Measurements from ENCODE around the gene C16orf54.
"Not testable (repeated sequence)": the region's sequence is repeated elsewhere in the genome, so short reads cannot be mapped to it uniquely, and the experiment has no call there.

The C16orf54 gene, protein sequence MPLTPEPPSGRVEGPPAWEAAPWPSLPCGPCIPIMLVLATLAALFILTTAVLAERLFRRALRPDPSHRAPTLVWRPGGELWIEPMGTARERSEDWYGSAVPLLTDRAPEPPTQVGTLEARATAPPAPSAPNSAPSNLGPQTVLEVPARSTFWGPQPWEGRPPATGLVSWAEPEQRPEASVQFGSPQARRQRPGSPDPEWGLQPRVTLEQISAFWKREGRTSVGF

GRCh38 chr16:29745853-29746345 is at the start of gene C16orf54:
Gene C16orf54, minus strand, starts transcription at chr16:29745990. Its CDS starts 1,039 bp downstream, at chr16:29744951.
- in situ Hi-C loops (cut with MboI; ENCODE audit: low sequenced_read_pairs): no loop called here

- in situ Hi-C loops (cut with MboI; ENCODE audit: low sequenced_read_pairs): no loop called here
Measured at GRCh38 chr16:29794231-29794710, 48.5 kb upstream of the C16orf54 start.

DNA sequence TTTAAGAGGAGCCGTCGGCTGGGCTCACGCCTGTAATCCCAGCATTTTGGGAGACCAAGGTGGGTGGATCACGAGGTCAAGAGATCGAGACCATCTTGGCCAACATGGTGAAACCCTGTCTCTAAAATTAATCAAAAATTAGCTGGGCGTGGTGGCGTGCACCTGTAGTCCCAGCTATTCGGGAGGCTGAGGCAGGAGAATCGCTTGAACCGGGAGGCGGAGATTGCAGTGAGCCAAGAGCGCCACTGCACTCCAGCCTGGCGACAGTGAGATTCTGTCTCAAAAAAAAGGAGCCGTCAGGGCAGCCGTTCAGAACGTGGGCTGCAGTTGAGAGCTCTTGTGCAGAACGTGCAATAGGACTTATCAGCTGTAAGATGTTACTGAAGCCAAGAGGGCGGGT is 47.4 kb upstream of the C16orf54 start:
- in situ Hi-C loops (cut with MboI; ENCODE audit: low sequenced_read_pairs): not testable (repeated sequence)

DNA sequence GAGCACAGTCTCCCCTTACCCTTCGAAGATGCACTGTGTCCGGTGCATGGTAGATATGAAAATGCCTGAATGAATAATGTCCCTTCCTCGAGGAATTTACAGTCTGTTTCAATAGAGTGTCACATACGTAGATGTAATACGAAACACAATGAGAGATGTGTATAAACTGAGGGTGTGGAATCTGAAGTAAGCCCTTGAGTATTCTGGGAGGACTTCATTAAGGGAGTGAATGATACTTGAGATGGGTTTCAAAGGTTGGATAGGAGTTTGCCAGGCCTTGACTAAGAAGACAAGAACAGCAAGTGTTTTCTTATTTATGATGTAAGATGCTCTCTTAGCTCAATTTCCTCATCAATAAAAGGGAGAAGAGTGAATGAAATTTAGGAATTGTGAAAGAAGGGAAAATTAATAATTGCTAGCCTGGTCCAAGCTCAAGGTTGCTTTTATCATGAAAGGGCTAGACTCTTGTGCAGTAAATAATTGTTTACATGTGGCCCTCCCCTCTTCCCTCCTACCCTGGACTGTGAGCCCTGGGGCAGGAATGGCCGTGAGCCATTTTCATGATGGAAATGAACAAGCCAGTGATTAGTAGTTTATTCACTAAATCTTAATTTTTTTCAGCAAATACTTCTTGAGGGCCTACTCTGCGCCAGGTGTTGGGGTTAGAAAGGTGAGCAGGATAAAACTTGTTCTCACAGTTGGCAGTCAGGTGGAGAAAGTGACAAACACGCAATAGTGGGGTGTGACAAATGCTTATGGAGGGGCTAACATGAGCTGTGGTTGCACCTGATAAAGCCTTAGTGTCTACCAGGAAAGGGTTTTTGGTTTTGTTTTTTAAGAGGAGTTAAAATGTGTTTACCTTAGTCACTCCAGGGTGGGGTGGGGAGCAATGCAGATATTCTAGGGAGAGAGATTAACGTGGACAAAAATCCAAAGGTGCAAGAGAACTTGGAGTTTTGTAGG is 46.3 kb upstream of the C16orf54 start:
- in situ Hi-C loops (cut with MboI; ENCODE audit: low sequenced_read_pairs): no loop called here

DNA sequence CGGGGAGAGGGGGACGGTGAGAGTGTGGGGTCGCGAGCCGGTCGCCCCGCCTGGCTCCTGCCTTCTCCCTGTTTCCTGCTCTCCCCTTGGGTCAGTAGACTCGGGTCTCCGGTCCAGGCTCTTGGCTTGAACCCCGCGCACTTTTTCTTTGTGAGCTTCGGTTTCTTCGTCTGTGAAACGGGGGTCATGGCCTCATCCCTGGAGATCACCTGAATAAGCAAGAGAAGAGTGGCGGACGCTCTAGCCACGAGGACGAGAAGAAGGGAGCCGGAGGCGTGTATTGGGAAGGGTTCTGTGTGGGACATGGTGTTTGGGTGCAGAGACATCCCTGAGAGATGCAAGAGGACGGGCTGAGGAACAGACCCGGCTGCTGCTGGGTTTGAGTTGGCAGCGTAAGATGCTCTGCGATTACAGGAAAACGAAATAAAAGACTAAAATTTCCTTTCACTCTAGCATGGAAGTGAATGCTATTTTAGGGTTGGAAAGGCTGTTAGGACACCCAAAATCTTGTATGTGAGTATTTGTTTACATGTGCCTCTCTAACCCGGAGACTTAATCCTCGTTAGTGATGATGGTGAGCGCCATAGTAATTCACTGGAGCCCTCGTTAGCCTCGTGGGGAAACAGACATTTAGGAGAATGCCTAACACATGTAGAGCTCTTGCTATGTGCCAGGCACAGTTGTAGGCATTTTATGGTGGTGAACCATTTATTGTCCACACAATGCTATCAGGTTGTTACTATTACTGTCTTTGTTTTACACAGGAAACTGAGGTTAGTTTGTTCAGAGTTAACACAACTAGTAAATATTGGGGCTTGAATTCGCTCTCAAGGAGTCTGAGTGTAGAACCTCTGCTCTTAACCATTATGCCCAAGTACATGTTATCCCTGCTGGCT is 45.4 kb upstream of the C16orf54 start:
- in situ Hi-C loops (cut with MboI; ENCODE audit: low sequenced_read_pairs): no loop called here

DNA sequence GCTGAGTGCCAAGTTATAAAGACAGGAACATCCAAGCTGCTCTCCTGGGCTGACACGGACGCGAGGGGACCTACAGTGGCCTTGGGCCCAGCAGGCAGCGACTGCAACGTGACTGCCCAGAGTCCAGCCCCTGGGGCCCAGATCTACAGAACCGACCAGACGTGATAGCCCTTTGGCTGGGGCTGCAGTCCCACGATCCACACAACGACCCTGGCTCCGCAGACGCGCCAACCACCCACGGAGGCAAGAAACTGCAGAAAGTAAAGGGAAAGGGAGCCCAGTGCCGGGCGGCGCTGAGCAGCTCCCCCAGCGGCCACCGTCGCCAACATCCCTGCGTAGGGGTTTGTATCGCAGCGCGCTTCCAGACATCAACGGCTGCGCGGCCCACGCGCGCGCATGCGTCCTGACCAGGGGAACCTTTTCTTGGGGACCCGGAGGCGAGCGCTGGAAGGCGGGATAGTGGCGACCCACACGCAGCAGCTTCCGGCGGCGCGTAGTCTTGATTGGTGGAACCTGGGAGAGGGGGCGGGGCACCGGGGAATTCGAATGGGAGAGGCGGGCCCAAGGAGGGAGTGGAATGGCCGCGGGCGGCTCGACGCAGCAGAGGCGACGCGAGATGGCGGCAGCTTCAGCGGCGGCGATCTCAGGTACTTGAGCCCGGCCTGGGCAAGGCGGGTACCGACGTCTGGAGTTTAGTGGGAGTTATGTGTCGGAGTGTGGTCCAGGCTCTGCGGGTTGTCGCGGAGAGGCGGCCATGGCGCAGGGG is 44.6 kb upstream of the C16orf54 start, which contains the start of gene KIF22:
KIF22 (plus strand) TSS at position 569 of the 766 bp plus-strand sequence; CDS start at position 578, 9 bp downstream.
- in situ Hi-C loops (cut with MboI; ENCODE audit: low sequenced_read_pairs): no loop called here

DNA sequence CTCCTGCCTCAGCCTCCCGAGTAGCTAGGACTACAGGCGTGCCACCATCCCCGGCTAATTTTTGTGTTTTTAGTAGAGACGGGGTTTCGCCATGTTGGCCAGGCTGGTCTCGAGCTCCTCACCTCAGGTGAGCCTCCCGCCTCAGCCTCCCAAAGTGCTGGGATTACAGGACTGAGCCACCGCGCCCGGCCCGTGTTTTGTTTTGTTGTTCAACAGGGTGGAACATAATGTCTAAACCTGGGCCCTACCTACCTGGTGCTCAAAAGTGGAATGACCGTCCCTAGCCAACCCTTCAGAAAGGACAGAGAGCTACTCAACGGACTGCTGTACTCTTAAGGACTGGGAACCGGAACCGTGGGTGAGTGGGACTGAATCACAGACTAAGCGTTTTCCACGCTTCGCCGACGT is 44.0 kb upstream of the C16orf54 start:
- in situ Hi-C loops (cut with MboI; ENCODE audit: low sequenced_read_pairs): no loop called here

DNA sequence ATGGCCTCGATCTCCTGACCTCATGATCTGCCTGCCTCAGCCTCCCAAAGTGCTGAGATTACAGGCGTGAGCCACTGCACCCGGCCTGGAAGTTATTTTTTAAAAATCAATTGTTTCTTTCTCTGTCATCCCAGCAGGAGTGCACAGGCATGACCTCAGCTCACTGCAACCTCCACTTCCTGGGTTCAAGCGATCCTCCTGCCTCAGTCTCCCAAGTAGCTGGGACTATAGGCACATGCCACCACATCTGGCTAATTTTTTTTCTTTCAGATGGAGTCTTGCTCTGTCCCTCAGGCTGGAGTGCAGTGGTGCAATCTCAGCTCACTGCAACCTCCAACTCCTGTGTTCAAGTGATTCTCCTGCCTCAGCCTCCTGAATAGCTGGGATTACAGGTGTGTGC is 41.4 kb upstream of the C16orf54 start:
- in situ Hi-C loops (cut with MboI; ENCODE audit: low sequenced_read_pairs): not testable (repeated sequence)

DNA sequence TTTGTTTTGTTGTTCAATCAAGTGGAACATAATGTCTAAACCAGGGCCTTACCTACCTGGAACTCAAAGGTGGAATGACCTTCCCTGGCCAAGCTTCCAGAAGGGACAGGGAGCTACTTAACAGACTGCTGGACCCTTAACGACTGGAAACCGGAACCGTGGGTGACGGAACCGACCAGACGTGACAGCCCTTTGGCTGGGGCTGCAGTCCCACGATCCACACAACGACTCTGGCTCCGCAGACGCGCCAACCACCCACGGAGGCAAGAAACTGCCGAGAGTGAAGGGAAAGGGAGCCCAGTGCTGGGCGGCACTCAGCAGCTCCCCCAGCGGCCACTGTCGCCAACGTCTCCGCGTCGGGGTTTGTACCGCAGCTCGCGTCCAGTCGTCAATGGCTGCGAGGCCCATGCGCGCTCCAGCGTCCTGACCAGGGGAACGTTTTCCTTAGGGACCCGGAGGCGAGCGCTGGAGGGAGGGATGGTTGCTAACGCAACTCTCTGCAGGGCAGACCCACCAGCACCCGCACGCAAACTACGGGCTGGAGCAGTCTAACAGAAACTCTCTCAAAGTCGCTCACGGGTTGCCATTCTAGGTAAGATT is 39.2 kb upstream of the C16orf54 start:
- in situ Hi-C loops (cut with MboI; ENCODE audit: low sequenced_read_pairs): no loop called here

DNA sequence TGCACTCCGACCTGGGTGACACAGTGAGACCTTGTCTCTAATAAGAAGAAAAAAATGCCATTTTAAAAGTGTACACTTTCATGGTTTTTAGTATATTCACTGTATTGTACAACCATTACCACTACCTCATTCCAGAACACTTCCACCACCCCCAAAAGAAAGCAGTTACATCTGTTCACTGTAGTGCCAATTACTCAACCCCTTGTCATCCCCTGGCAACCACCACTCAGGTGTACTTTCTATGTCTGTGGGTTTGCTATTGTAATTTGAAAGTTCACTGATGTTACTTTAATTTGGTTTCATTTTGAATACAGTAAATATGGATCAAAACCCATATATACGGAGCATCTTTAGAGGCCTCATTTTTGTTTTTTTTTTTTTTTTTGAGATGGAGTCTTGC is 38.4 kb upstream of the C16orf54 start:
- in situ Hi-C loops (cut with MboI; ENCODE audit: low sequenced_read_pairs): no loop called here

- in situ Hi-C loops (cut with MboI; ENCODE audit: low sequenced_read_pairs): not testable (repeated sequence)
Measured at GRCh38 chr16:29783094-29783953, 37.5 kb upstream of the C16orf54 start.

- in situ Hi-C loops (cut with MboI; ENCODE audit: low sequenced_read_pairs): no loop called here
Measured at GRCh38 chr16:29779474-29779873, 33.7 kb upstream of the C16orf54 start.

- in situ Hi-C loops (cut with MboI; ENCODE audit: low sequenced_read_pairs): no loop called here
Measured at GRCh38 chr16:29777576-29778350, 32.0 kb upstream of the C16orf54 start, which contains the start of gene ZG16. Gene ZG16, plus strand, starts transcription at chr16:29778256. Its CDS starts 1,011 bp downstream, at chr16:29779267.

- in situ Hi-C loops (cut with MboI; ENCODE audit: low sequenced_read_pairs): no loop called here
Measured at GRCh38 chr16:29775742-29776408, 30.1 kb upstream of the C16orf54 start.

DNA sequence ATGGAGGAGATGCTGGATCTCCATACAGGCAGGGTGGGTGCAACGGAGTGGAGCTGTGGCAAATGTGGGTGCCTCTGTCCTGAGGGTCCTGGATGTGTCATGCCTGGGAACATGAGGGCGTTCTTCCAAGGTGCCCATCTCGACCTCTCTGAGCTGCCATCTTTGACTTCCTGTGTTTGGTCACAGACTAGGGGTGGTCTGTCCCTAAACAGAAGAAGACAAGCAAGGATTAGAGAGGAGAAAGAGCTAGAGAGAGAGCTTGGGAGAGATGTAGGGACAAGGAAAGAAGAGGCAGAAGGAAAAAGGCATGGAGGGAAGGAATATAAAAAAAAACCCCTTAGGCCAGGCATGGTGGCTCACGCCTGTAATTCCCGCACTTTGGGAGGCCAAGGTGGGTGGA is 28.9 kb upstream of the C16orf54 start:
- in situ Hi-C loops (cut with MboI; ENCODE audit: low sequenced_read_pairs): no loop called here

GRCh38 chr16:29772330-29772729 is 26.5 kb upstream of the C16orf54 start:
- in situ Hi-C loops (cut with MboI; ENCODE audit: low sequenced_read_pairs): not testable (repeated sequence)
